ENCODE results near the gene GHRHR.

Gene GHRHR

DNA sequence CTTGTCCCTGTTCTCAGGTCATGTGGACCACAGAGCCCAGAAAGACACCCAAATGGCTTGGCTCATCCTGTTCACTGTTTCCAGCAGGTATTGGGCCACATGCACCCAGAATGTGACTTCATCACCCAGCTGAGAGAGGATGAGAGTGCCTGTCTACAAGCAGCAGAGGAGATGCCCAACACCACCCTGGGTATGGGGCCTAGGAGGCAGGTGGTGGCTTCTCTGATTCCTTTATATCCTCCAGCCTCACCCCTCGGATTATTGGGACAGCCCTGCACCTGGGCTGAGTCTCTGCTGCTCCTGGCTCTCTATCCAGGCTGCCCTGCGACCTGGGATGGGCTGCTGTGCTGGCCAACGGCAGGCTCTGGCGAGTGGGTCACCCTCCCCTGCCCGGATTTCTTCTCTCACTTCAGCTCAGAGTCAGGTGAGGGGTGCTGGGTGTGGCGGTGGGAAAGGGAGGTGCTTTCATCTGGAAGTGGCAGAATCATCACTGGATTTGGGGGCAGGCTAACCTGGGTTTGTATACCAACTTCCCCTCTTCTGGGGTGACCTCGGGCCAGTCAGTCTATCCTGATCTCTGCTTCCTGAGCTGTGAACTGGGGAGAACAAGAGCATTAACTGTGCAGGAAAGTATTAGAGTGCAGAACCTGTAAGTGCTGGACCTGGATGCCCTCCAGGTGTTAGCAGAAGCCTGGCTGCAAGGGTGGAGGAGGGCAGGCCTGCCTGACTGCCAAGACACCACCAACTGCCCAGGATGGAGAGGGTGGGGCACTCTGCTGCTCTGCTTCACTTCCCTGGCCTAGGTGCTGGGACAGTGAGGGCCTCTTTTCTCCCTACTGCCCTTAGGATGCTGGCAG lies 5.2 kb downstream of the GHRHR start:
- DNase-seq (ENCODE audit: low spot score), result no peak

DNA sequence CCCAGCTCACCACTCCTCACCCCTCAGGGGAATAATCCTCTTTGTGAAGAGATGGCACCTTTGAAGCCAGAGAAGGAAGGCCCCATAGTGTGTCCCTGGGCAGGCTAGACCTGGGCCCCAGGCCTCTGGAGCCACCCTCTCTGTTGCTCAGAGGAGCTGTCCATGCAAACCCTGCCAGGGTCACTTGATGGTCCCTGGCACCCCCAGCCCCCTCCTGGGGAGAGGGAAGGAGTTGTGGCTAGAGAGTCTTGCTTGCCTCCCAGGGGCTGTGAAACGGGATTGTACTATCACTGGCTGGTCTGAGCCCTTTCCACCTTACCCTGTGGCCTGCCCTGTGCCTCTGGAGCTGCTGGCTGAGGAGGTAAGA lies 5.8 kb downstream of the GHRHR start:
- DNase-seq (ENCODE audit: low spot score), result no peak

DNA sequence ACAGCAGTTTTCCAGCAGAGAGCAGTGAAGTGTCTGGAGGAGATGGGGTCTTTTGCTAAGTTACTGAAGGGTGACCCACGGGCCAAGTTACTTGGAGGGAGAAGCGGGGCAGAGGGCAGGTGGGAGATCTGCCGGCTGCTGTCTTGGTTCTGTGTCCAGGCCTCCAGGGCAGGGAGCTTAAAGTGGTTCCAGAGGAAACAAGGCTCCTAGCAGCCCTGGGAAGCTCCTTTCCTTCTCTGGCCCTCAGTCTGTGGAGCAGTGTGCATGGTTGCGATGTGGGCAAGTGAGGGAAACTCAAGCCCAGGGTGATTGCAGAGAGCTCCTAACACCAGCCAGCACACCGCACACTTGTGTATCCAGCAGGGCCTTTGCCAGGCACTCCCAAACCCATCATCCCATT lies 6.3 kb downstream of the GHRHR start:
- DNase-seq (ENCODE audit: low spot score), result no peak

DNA sequence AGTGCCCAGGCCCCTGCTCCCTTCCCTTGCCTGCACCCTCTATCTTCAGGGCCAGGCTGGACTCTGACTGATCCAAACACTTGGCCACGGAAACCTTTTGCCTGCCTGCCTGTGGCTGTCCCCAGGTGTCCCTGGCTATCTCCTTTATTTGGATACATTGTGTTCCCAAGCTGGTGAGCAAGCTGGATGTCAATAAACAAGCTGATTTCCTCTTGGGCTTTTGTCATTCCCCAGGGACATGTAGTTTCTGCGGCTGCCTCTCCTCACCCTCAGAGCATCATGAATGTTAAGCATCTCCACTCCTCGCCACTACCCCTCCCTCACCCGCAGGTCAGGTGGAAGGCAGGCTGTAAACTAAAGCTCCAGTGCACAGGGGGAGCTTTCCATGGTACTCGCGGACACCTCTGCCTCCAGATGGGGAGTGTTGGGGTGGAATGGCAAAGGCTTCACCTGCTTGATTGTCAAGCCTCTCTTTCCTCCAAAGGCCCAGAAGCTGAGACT lies 6.9 kb downstream of the GHRHR start:
- no peak for DNase-seq (ENCODE audit: low spot score)

DNA sequence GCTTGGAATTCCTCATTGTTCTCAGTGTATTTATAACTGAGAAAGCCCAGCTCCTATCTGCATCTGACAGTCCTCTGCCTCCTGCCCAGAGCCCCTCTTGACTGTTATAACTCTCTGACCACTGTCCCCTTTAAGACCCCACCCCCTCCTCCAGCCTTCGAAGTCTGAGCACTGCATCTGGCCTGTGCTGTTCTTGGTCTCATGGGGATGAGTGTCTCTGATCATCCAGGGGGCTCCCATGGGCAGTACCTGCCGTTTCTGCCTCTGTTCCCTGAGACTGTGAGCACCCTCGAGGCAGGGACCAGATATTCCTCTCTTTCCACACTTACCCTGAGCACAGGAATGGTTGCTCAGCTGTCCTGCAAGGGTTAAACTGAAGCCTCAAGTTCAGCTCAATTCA lies 7.7 kb downstream of the GHRHR start:
- DNase-seq (ENCODE audit: low spot score), result no peak

DNA sequence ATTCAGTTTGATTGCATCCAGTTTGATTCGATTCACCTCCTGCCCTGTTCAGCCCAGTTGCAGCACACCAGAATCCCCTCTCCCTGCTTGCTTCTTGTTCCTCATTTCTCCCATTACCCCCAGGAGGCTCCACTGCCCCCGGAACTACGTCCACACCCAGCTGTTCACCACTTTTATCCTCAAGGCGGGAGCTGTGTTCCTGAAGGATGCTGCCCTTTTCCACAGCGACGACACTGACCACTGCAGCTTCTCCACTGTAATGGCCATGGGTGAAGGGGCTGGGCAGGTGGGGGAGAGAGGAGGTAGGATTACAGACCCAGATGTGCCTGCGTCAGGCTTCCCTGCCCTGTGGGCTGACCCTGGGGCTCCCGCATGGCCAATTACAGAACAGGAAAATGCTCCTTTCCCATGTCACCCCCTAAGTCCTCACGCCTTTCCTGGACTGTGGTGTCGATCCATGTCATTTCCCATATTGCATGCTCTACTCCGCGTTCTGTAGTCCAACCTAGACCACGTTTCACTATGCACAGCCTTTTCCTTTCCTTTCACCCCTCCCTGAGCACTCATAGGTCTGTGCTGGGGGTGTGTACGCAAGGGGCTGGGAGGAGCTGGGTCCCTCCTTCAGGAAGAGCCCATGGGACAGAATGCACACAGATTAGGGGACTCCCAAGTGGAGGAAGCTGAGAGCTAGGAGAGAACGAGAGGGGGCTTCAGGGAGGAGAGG lies 8.2 kb downstream of the GHRHR start:
- DNase-seq (ENCODE audit: low spot score), result no peak

DNA sequence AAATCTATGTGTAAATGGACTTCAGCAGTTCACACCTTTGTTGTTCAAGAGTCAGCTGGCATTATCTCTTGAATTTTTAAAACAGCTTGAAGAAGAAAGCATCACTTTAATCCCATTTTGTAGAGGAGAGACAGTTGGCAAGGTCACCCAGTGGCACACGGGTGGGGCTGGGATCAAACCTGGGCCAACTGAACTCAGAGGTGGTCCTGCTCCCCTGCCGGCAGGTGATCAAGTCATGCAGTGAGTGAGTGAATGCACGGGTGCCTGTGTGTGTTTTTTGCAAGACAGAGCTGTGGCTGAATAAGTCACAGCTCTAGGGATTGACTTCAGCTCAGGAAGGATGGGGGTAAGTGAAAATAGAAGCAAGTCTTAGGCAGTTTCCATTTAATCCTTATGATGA lies 9.5 kb downstream of the GHRHR start:
- DNase-seq (ENCODE audit: low spot score), result no peak

DNA sequence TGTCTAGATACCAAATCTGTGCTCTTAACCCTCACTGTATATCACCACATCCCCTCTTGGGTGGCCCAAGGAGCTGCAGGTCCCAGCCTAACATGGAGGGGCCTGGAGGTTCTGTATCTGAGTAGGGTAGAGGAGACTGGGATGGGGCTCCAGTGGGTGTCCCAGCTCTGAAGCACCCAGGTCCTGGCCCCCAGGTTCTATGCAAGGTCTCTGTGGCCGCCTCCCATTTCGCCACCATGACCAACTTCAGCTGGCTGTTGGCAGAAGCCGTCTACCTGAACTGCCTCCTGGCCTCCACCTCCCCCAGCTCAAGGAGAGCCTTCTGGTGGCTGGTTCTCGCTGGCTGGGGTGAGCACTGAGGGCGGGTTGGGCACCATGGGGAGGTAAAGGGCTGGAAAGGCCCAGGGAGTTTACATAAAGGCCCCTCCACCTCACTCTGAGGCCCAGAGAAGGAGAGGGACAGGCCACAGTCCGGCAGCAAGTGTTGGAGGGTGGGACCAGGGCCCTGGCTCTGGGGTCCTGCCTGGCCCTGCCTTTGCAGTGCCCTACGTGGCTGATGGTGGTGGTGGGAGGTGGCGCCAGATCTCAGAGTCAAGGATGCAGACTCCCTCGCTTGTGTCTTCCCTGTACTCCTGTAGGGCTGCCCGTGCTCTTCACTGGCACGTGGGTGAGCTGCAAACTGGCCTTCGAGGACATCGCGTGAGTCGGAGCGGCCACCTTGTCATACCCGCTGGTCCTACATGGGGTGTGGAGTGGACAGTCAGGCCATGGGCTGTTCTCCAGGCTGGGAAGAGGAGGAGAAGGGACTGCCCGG lies 10.2 kb downstream of the GHRHR start:
- DNase-seq (ENCODE audit: low spot score), result no peak

DNA sequence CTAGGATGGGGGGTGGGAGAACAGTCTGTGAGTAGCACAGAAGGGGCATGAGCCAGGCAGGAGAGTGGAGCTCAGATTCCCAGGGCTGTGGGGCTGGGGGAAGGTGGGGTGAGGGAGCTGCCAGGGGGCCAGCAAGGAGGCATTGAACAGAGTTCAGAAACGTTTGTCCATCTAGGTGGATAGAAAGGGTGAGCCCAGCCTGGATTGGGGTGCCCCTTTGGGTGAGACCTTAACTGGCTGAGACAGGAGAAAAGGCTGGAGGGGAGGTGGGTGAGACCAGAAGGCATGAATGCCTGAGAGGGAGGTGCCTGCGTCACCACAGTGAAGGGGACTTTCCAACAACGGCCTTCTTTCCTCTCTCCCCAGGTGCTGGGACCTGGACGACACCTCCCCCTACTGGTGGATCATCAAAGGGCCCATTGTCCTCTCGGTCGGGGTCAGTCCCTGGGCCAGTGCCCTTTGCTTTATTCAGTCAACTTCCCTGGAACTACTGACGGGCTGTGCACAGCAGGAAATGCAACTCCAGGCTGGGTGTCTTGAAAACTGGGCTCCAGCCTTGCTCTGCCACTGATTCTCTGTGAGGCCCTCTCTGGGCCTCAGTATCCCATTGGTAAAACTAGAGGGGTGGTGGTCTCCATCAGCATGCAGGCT lies 11.0 kb downstream of the GHRHR start:
- DNase-seq (ENCODE audit: low spot score), result peak; percentile 64

DNA sequence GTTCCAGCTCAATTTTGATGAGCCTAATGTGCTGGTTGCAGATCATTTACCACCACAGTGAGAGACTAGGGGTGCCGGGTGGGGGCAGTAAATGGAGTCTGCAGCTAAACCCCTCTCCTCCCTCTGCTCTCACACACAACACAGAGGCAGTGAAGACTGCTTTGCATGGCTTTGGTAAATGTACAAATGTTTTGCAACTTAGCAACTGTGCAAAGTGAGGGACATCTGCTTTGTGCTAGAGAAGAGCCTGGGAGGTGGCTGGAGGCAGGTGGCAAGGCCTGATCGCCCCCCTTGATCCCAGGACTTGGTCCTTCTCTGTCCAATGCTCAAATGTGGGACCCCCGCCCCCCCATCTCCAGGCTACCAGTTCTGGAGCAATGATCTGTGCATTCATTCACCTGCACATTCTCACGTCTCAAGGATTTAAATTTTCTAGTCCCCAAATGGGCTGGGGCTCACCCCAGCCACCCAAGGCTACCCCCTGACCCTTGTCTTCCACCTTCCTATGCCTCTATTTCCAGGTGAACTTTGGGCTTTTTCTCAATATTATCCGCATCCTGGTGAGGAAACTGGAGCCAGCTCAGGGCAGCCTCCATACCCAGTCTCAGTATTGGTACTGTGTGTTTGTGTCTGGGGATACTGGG lies 11.6 kb downstream of the GHRHR start:
- no peak for DNase-seq (ENCODE audit: low spot score)

DNA sequence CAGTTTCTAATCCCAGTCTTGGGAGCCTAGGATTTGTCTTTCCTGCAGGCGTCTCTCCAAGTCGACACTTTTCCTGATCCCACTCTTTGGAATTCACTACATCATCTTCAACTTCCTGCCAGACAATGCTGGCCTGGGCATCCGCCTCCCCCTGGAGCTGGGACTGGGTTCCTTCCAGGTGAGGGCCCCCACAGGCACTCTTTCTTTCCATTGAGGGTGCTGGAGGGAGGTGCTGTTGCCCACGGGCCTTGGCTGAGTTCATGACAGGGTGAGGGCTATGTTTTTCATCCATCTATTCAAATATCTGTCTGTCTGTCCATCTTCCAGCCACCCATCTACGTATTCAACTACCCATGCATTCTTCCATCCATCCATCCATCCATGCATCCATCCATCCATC lies 12.6 kb downstream of the GHRHR start:
- no peak for DNase-seq (ENCODE audit: low spot score)

DNA sequence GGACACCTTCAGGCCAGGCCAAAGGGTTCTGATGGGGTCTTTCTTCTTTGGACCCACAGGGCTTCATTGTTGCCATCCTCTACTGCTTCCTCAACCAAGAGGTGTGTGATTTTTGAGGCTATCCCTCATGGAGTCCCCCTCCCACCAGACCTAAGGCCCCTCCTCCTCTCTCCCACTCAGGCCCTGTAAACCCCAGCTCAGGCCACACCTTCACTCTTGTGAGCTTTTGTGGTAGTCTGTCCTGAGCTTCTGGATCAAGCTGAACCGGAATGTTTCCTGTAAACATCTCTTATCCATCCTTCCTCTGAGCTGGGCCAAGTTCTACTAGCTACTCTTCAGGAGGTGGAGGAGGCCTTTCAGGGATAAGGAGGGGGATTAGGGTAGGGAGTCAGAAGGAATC lies 13.5 kb downstream of the GHRHR start:
- no peak for DNase-seq (ENCODE audit: low spot score)

DNA sequence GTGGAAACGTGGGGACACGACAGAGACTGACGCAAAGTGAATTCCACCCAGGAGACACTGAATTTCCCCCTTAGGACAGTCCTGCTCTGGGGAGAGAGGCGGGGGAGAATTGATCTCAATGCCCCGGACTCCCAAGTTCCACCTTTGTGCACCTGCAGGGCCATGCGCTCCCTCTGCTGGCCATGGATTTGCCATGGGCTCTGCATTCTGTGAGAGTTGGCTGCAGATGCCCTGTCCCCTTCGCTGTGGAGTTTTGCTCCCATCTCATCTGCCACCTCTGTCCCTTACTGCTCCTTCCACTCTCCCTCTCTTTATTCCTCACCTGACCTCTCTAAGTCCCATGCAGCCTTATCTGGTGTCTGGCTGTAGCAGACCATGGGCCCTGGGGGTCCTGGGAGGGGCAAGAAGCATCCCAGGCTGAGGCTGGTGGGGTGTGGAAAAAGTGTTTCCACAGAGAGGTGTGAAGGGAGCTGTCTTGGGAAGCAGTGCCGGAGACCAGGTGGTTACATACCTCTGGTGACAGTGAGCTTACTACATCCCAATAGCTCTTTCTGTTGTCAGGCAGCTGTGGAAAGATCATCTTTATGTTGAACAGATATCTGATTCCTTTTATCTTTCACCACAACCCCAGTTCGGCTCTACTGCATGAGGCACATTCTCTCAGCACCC lies 14.3 kb downstream of the GHRHR start:
- DNase-seq (ENCODE audit: low spot score), result no peak

DNA sequence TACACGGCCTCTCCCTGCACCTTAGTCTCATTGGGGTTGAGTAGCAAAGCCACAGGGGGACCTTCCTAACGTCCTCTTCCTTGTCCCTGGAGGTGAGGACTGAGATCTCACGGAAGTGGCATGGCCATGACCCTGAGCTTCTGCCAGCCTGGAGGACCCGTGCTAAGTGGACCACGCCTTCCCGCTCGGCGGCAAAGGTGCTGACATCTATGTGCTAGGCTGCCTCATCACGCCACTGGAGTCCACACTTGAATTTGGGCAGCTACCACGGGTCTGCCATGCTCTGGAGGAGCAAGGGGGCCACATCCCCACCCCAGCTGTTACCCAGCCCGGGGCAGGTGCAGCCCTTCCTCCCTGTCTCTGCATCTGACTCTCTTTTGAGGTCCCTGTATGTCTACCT lies 15.3 kb downstream of the GHRHR start:
- DNase-seq (ENCODE audit: low spot score), result no peak

DNA sequence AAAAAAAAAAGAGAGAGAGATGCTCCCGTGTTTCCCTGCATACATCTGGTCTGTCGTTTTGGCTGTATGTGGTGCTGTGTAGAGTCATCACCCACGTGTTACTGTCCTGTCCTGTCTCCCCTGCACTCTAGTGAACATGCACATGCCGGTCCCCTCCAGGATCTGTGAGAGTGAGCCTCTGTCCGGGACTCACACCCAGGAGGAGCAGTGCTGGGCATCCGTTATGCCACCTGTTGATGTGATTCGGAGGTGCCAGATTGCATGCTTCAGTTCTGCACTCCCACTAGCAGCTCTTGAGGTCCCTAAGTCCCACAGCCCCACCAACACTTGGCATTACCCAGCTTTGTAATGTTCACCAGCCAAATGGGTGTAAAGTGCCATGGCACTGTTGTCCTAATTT lies 16.4 kb downstream of the GHRHR start:
- no peak for DNase-seq (ENCODE audit: low spot score)

DNA sequence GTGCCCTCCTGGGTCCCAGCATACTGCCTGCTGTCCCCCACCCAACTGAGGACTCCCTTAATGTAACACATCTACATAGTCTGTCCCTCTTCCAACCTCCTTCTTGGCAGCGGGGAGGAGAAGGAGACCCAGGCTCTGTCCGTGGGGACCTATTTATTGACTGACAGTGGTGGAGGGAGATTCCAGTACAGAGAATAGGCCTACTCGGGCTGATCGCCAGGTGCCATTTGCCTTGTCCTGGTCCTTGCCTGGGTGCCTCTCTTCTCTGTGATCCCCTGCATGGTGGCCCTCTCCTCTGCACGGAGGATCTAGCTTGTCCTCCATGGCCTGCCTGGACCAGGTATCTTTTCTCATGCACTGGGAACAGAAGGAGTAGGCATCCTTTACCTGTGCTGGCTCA lies 17.0 kb downstream of the GHRHR start:
- DNase-seq (ENCODE audit: low spot score), result no peak

DNA sequence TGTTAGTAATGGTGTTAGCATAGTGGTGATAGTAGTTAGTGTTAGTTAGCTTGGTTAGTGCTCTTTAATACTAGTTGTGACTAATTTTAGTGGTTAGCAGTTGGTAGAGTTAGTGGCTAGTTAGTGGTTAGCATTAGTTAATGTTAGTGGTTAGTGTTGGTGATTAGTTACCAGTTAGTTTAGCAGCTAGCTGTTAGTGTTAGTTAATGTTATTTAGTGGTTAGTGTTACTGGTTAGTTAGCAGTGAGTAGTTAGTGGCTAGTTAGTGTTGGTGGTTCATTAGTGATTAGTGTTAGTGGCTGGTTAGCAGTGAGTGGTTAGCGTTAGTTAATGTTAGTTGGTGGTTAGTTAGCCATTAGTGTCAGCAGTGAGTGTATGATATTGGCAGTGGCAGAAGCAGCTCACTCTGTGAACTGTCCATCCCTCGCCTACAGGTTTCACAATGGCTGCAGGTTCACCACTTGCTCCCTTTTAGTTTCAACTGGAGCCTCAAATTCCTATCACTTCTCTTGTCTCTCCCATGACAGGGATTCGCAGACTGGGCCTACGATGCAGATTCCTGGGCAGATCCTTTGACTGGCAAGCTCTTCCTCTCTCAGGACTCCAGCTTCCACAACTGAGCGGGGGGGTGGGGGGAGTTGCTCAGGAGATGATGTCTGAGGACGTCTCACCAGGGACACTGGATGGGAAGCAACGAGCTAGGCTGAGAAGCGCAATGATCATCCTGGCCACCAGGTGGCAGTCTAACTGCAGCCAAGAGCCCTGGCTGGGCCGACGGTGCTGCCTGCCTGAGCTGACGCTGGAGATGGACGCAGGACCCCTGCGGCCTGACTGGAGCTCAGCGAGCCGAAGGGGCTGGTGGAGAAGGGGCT lies 19.5 kb downstream of the GHRHR start:
- peak; percentile 84 for DNase-seq (ENCODE audit: low spot score)

DNA sequence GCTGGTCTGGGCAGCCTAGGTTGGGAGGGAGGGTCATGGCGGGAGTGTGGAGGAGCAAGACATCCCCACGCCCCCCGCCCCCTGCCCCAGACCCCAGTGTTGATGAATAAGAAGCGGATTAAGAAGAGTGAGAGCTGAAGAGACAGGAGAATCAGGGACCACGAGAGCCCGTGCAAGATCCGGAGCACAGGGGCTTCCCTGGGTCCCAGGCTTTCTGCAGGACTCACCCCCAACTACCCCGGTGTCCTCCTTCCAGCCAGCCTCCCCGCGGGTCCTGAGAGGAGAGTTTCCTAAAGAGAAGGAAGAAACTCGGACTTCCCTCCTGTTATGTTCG lies 20.1 kb downstream of the GHRHR start:
- DNase-seq (ENCODE audit: low spot score), result no peak

DNA sequence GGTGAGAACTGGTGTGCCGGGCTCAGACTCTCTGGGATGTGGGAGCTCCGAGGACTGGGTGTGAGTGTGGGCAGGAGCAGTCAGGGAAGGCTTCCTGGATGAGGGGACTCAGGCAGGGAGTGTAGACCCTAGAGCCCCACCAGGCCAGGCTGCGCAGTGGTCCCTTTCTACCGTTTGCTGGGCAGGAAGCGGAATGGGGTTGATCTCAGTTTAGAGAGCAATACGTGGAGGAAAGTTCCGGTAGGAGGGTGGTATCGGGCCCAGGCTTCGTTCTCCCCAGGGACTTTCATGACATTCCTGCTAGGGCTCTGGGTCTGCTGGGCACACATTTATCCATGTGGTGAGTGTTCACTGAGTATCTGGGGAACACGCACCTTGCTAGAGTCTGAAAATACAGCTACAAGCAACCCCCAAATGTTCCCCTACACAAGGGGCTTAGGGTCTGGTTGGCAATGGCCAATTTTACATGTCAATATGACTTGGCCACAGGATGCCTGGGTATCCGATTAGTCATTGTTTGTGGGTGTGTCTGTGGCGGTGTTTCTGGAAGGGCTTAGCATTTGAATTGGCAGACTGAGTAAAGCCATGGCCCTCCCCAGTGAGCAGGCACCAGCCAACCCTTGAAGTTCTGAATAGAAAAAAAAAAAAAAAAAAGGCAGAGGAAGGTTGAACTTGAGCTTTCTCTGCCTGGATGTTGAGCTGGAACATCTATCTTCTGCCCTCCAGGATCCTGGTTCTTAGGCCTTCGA lies 20.8 kb downstream of the GHRHR start:
- DNase-seq (ENCODE audit: low spot score), result peak; percentile 78

All from AG08395 (cell line).